OCI-M1 (cell line): ENCODE measurements around the gene FAM174C.
A peak's percentile ranks its signal among the peaks of the same experiment; 100 is the strongest.

ENCODE experiments used
- DNase-seq: peaks from one replicate; lab custom pipeline; 2025; lab: John Stamatoyannopoulos, UW

The FAM174C gene

GRCh38 chr19:1273263-1274041 lies 1.9 kb upstream of the FAM174C start:
- no peak for DNase-seq

GRCh38 chr19:1274081-1274851 lies 1.1 kb upstream of the FAM174C start:
- DNase-seq, result no peak

DNA sequence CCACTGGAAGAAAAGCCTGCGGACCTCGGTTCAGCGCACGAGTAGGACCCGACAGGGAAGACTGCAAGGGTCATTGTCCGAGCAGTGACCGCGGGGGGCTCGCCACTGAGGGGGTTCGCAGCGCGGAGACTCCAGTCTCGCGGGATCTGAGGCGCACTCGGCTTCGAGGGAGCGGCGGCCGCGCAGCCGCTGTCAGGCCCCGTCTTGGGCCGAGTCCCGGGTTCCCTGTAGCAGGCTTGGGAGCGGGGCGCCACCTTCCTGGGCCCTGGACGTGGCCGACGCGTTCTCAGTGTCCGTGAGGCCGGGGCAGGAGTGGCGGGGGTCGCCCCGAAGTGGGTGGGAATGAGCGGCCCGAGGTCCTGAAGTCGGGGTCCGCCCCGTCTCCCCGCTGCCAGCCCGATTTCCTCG lies 474 bp upstream of the FAM174C start:
- no peak for DNase-seq

GRCh38 chr19:1275976-1276627 lies 772 bp downstream of the FAM174C start:
- no peak for DNase-seq

DNA sequence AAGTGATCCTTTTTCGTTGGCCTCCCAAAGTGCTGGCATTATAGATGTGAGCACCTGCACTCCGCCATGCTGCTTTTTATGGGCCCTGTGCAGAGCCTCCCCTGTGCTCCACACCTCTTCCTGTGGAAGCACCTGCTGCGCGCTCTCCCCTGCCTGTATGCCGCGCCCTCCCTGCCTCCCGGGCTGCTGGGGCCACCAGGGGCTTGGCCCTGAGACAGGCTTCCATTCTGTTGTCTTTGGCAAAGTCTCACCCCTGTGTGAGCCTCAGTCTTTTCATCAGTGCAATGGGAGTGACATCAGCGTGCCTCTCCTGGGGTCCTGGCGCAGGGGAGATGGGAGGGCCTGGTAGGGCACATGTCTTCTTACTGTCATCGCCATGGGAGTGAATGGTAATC lies 1.3 kb downstream of the FAM174C start:
- DNase-seq, result no peak

DNA sequence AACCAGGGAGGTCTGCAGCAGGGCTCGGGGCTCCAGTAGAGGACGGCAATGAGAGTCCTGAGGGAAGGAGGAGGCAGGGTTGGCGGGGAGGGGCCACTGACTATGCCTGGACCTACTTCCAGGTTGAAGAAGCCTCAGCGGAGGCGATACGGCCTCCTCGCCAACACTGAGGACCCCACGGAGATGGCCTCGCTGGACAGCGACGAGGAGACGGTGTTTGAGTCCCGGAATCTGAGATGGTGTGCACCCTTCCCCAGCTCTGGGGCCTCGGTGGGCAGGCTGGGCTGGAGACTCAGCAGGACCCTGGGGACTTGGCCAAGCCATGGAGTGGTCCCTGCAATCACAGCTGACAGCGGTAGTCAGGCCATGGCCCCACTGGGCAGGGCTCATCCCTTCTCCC lies 1.7 kb downstream of the FAM174C start:
- DNase-seq, result no peak

DNA sequence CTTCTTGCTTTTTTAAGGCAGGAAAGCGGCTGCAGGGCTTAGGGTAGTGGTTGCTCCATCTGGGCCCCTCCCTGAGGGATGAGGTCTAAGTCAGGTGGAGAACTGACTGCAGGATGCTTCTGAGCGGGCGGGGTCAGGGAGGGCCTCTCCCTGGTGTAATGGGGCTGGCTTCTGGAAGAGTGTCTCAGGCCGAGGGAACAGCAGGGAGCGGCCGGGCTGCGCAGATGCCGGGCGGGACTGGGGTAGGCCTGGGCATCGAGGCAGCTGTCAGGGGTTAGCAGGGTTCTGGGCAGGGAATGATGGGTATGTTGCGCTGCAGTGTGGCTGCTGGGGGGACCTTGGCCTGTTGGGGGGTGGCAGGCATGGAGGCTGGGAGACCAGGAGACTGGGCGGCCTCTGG lies 2.7 kb downstream of the FAM174C start:
- DNase-seq, result no peak

DNA sequence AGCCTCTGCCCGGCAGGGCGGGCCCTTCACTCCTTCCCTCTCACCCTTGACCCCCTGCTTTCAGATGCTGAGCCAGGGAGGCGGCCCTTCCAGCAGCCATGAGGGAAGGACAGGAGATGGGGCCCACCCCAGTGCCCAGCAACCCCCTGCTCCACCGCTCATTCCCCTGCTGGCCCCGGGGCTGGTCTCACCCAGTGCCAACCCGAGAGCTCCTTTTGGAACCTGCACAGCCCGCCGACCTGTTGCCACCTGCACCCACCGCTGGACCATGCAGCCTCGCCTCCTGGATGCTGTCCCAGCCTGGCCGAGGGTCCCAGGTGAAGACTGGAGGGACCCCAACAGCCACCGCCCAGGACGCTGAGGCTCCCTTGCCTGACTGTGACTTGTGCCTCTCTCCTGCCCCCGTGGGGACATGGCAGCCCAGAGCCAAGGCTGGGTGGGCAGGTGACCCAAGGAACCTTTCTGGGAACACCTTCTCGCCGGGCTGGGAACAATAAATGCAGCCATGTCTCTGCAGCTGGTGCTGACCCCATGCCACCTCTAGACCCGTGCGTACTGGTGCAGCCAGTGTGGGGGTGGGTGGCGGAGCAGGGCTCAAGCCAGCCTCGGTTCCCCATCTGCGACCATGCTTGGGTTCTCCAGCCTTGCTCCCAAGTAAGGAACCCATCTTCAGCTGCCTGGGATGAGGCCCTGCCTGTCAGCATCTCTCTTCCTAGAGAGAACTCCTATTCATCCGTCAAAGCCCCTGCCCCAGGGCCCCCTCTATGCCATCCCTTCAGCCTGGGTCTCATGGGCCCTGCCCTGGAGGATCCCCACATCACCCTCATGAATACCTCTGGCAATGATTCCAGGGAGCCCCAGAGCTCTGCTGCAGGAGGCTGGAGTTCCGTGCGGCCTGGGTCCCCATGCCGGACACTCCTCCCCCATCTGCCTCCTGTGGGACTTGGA lies 3.7 kb downstream of the FAM174C start:
- no peak for DNase-seq

- DNase-seq, result peak; percentile 84
These were observed 4.5 kb downstream of the FAM174C start for GRCh38 chr19:1279782-1280341.

- no peak for DNase-seq
These were observed 5.6 kb downstream of the FAM174C start for GRCh38 chr19:1280636-1281568.

GRCh38 chr19:1281569-1282287 lies 6.4 kb downstream of the FAM174C start:
- no peak for DNase-seq

DNA sequence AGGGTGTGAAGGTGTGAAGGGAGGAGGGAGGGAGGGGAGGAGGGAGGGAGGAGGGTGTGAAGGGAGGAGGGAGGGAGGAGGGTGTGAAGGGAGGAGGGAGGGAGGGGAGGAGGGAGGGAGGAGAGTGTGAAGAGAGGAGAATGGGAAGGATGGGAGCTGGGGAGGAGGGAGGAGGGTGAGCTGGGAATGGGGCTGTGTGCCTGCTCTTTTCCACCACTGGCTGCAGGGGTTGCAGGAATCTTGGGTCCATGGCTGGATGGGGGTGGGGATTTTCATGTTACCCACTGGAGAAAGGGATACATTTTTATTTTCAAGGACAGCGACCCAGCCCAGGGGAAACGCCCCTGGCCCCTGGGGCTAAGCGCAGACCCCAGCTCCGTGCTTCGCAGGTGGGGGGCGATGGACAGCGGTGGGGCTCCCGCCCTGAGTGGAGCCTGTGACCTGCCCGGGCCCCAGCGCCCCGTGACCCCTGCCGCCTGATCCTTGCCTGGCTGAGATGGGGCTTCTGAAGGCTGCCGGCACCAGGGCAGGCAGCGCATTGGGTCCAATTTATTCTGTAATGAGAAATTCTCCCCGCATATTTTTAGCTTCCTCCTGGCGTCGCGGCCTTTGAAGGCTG lies 7.4 kb downstream of the FAM174C start:
- DNase-seq, result no peak

GRCh38 chr19:1283207-1283916 lies 8.0 kb downstream of the FAM174C start:
- no peak for DNase-seq

GRCh38 chr19:1283917-1284292 lies 8.6 kb downstream of the FAM174C start:
- no peak for DNase-seq

DNA sequence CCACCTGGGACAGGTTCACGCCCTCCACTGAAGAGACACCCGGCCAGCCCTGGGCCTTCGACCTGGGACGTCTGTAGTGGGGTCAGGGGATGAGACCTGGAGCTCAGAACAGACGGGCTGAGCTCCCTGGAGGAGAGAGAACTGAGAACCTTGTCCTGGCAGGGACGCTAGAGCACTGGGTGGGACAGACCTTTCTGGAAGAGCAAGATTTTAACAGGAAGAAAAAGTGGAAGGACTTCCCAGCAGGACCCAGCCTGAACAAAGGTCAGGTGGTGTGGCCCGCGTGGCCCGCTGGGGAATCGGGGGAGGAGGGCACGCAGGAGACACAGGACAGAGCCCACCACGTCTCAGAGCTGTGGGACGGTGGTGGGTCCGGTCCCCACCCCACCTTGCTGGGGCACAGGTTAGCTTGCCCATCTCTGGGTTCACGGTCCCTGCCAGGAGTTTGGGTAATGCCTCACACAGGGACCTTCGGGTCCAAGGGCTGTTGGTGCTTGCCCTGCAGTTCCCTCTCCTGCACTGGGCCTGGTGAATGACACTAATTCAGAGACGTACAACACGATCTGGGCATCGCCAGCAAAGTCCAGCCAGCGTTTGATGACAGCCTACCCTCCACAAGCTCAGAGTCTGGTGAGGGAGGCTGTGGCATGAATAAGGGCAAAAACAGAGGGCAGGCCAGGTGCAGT lies 9.1 kb downstream of the FAM174C start:
- DNase-seq, result no peak

GRCh38 chr19:1284979-1285736 lies 9.8 kb downstream of the FAM174C start:
- no peak for DNase-seq

GRCh38 chr19:1285737-1286360 lies 10.5 kb downstream of the FAM174C start, which contains the start of gene EFNA2:
Gene EFNA2, plus strand, starts transcription at chr19:1285873. Its CDS starts 296 bp downstream, at chr19:1286169.
- no peak for DNase-seq
